ENCODE measurements around the gene SNPH.

Gene SNPH

GRCh38 chr20:1305712-1306111, 39.6 kb downstream of the SNPH start:
- Histone ChIP-seq H4K20me1 (no peaks in the 10 kb centered on the region), H3K9ac (no peak overlapping the region)
- no peak for TF ChIP-seq Cebpa-rat (IDR thresholded peaks at IDR 0.05)

GRCh38 chr20:1306316-1307135, 40.4 kb downstream of the SNPH start:
- no peak overlapping the region for H3K4me2 ChIP-seq
- H3K9ac ChIP-seq: no peak overlapping the region
- no peak overlapping the region for H3K4me3 ChIP-seq
- H3K36me3 ChIP-seq: no peaks in the 10 kb centered on the region
- no peaks in the 10 kb centered on the region for H4K20me1 ChIP-seq
- TF ChIP-seq Cebpa-rat (IDR thresholded peaks at IDR 0.05): no peak
- H3K27me3 ChIP-seq: no peaks in the 10 kb centered on the region
- no peak overlapping the region for H3K27ac ChIP-seq
- H3K9me3 ChIP-seq: no peaks in the 10 kb centered on the region
- H3K4me1 ChIP-seq: peaks cover 11% of the 10 kb centered on the region

More at GRCh38 chr20:1305712-1306111, 39.6 kb downstream of the SNPH start:
- Histone ChIP-seq H3K36me3 (no peaks in the 10 kb centered on the region), H3K4me3 (no peak overlapping the region), H3K4me1 (peaks cover 18% of the 10 kb centered on the region), H3K27ac (no peak overlapping the region), H3K4me2 (no peak overlapping the region), H3K9me3 (no peaks in the 10 kb centered on the region), H3K27me3 (no peaks in the 10 kb centered on the region)

- no peak for TF ChIP-seq Cebpa-rat (IDR thresholded peaks at IDR 0.05)
- H3K9me3 ChIP-seq: no peaks in the 10 kb centered on the region
- H3K36me3 ChIP-seq: no peaks in the 10 kb centered on the region
- H3K9ac ChIP-seq: no peak overlapping the region
- peaks cover 11% of the 10 kb centered on the region for H3K4me1 ChIP-seq
- H3K4me3 ChIP-seq: no peak overlapping the region
- H3K27me3 ChIP-seq: no peaks in the 10 kb centered on the region
- no peaks in the 10 kb centered on the region for H4K20me1 ChIP-seq
- H3K4me2 ChIP-seq: no peak overlapping the region
- H3K27ac ChIP-seq: no peak overlapping the region
Measured at GRCh38 chr20:1307171-1307570, 41.1 kb downstream of the SNPH start.

- no peaks in the 10 kb centered on the region for H3K36me3 ChIP-seq
- no peaks in the 10 kb centered on the region for H4K20me1 ChIP-seq
- H3K4me1 ChIP-seq: peaks cover 10% of the 10 kb centered on the region
- no peaks in the 10 kb centered on the region for H3K27me3 ChIP-seq
- no peak overlapping the region for H3K4me3 ChIP-seq
- H3K27ac ChIP-seq: no peak overlapping the region
- H3K4me2 ChIP-seq: no peak overlapping the region
- TF ChIP-seq Cebpa-rat (IDR thresholded peaks at IDR 0.05): no peak
- no peak overlapping the region for H3K9ac ChIP-seq
- H3K9me3 ChIP-seq: no peaks in the 10 kb centered on the region
Measured at GRCh38 chr20:1307571-1307971, 41.5 kb downstream of the SNPH start.

- Histone ChIP-seq H3K4me2 (no peak overlapping the region), H3K9ac (no peak overlapping the region), H4K20me1 (no peaks in the 10 kb centered on the region), H3K27me3 (no peaks in the 10 kb centered on the region), H3K27ac (no peak overlapping the region), H3K36me3 (no peaks in the 10 kb centered on the region), H3K4me1 (peaks cover 4% of the 10 kb centered on the region), H3K9me3 (no peaks in the 10 kb centered on the region), H3K4me3 (no peak overlapping the region)
- TF ChIP-seq Cebpa-rat (IDR thresholded peaks at IDR 0.05): no peak
Measured at GRCh38 chr20:1308067-1308701, 42.1 kb downstream of the SNPH start.

- Histone ChIP-seq H3K9me3 (no peaks in the 10 kb centered on the region), H3K27me3 (no peaks in the 10 kb centered on the region), H3K36me3 (no peaks in the 10 kb centered on the region), H3K4me2 (no peak overlapping the region), H3K4me3 (no peak overlapping the region), H3K9ac (no peak overlapping the region), H4K20me1 (no peaks in the 10 kb centered on the region), H3K4me1 (peaks cover 5% of the 10 kb centered on the region), H3K27ac (no peak overlapping the region)
- TF ChIP-seq Cebpa-rat (IDR thresholded peaks at IDR 0.05): no peak
Measured at GRCh38 chr20:1308702-1309095, 42.6 kb downstream of the SNPH start.

- H3K36me3 ChIP-seq: no peaks in the 10 kb centered on the region
- no peak overlapping the region for H3K27ac ChIP-seq
- H3K9me3 ChIP-seq: no peaks in the 10 kb centered on the region
- no peaks in the 10 kb centered on the region for H3K27me3 ChIP-seq
- H3K4me1 ChIP-seq: peaks cover 8% of the 10 kb centered on the region
- no peak for TF ChIP-seq Cebpa-rat (IDR thresholded peaks at IDR 0.05)
- H4K20me1 ChIP-seq: no peaks in the 10 kb centered on the region
- H3K4me3 ChIP-seq: no peak overlapping the region
- no peak overlapping the region for H3K9ac ChIP-seq
- no peak overlapping the region for H3K4me2 ChIP-seq
Measured at GRCh38 chr20:1309439-1309847, 43.3 kb downstream of the SNPH start.

GRCh38 chr20:1310071-1310470, 44.0 kb downstream of the SNPH start:
- no peaks in the 10 kb centered on the region for H3K9me3 ChIP-seq

GRCh38 chr20:1310506-1311190, 44.6 kb downstream of the SNPH start:
- Histone ChIP-seq H3K4me2 (no peak overlapping the region), H3K4me1 (peaks cover 8% of the 10 kb centered on the region), H3K27me3 (no peaks in the 10 kb centered on the region), H3K4me3 (no peak overlapping the region), H4K20me1 (no peaks in the 10 kb centered on the region), H3K27ac (no peak overlapping the region), H3K9ac (no peak overlapping the region), H3K9me3 (no peaks in the 10 kb centered on the region), H3K36me3 (no peaks in the 10 kb centered on the region)
- no peak for TF ChIP-seq Cebpa-rat (IDR thresholded peaks at IDR 0.05)

More at GRCh38 chr20:1310071-1310470, 44.0 kb downstream of the SNPH start:
- Histone ChIP-seq H3K27ac (no peak overlapping the region), H3K9ac (no peak overlapping the region), H3K36me3 (no peaks in the 10 kb centered on the region), H3K4me1 (peaks cover 8% of the 10 kb centered on the region), H3K27me3 (no peaks in the 10 kb centered on the region), H3K4me3 (no peak overlapping the region), H4K20me1 (no peaks in the 10 kb centered on the region), H3K4me2 (no peak overlapping the region)
- no peak for TF ChIP-seq Cebpa-rat (IDR thresholded peaks at IDR 0.05)

- no peak for TF ChIP-seq Cebpa-rat (IDR thresholded peaks at IDR 0.05)
Measured at GRCh38 chr20:1312308-1312707, 46.2 kb downstream of the SNPH start.

More at GRCh38 chr20:1312308-1312707, 46.2 kb downstream of the SNPH start:
- no peak overlapping the region for H3K4me2 ChIP-seq
- H3K27ac ChIP-seq: no peak overlapping the region
- H3K9me3 ChIP-seq: no peaks in the 10 kb centered on the region
- H3K36me3 ChIP-seq: no peaks in the 10 kb centered on the region
- H3K4me3 ChIP-seq: no peak overlapping the region
- peaks cover 8% of the 10 kb centered on the region for H3K4me1 ChIP-seq
- no peaks in the 10 kb centered on the region for H3K27me3 ChIP-seq
- H4K20me1 ChIP-seq: no peaks in the 10 kb centered on the region
- no peak overlapping the region for H3K9ac ChIP-seq
